MM.1S (cell line): ENCODE results near the gene TCEAL1.
"Not testable (repeated sequence)": the region's sequence is repeated elsewhere in the genome, so short reads cannot be mapped to it uniquely, and the experiment has no call there.

ENCODE experiments used
- DNase-seq: peaks from one replicate; pipeline ENCODE4 v3.0.0-alpha.2; 2015
- H2AFZ ChIP-seq: fragments of 300-600 bp; sonication (generic); 2 replicates; pipeline ENCODE4 v1.6.0; 2016; ENCODE audit warnings: antibody characterized with exemption, low read length
- H3F3A ChIP-seq: fragments of 300-600 bp; sonication (generic); 2 replicates; pipeline ENCODE4 v1.6.1; 2016; ENCODE audit warnings: mild to moderate bottlenecking, antibody characterized with exemption, low read length, moderate library complexity, mixed read lengths; ENCODE audit not compliant: insufficient read depth
- H3K27ac ChIP-seq: fragments of 300-600 bp; sonication (generic); 2 replicates; pipeline ENCODE4 v1.5.1; 2016; ENCODE audit warnings: mild to moderate bottlenecking, low read length
- H3K27me3 ChIP-seq: fragments of 300-600 bp; sonication (generic); replicated peaks from 2 replicates; pipeline ENCODE4 v1.6.0; 2016; ENCODE audit warnings: low read length; ENCODE audit not compliant: insufficient read depth
- H3K36me3 ChIP-seq: fragments of 300-600 bp; sonication (generic); replicated peaks from 2 replicates; pipeline ENCODE4 v1.6.1; 2016; ENCODE audit warnings: mild to moderate bottlenecking, low read length, mixed read lengths; ENCODE audit not compliant: insufficient read depth
- H3K4me1 ChIP-seq: fragments of 300-600 bp; sonication (generic); 2 replicates; pipeline ENCODE4 v1.6.1; 2016; ENCODE audit warnings: low read length, mixed read lengths
- H3K4me2 ChIP-seq: fragments of 300-600 bp; sonication (generic); 2 replicates; pipeline ENCODE4 v1.6.0; 2016; ENCODE audit warnings: low read depth, low read length
- H3K4me3 ChIP-seq: fragments of 300-600 bp; sonication (generic); 2 replicates; pipeline ENCODE4 v1.5.1; 2016; ENCODE audit warnings: low read length, mixed read lengths
- H3K79me2 ChIP-seq: fragments of 300-600 bp; sonication (generic); 2 replicates; pipeline ENCODE4 v1.6.1; 2016; ENCODE audit warnings: mixed run types, low read length, mixed read lengths
- H3K9ac ChIP-seq: fragments of 300-600 bp; sonication (generic); 2 replicates; pipeline ENCODE4 v1.6.1; 2016; ENCODE audit warnings: low read length, mixed read lengths
- H3K9me2 ChIP-seq: fragments of 300-600 bp; sonication (generic); replicated peaks from 2 replicates; pipeline ENCODE4 v1.6.1; 2016; ENCODE audit warnings: mild to moderate bottlenecking, low read length, mixed read lengths; ENCODE audit not compliant: insufficient read depth
- H3K9me3 ChIP-seq: fragments of 300-600 bp; sonication (generic); replicated peaks from 2 replicates; pipeline ENCODE4 v1.6.1; 2016; ENCODE audit warnings: mild to moderate bottlenecking, low read length, mixed read lengths; ENCODE audit not compliant: insufficient read depth
- H4K20me1 ChIP-seq: fragments of 300-600 bp; sonication (generic); 2 replicates; pipeline ENCODE4 v1.6.1; 2016; ENCODE audit warnings: mild to moderate bottlenecking, low read length, moderate library complexity, mixed read lengths; ENCODE audit not compliant: insufficient read depth
- CTCF ChIP-seq: fragments of 300-600 bp; sonication (generic); IDR thresholded peaks from 2 replicates; pipeline ENCODE4 v1.5.1; 2016; ENCODE audit warnings: antibody characterized with exemption, low read length, mixed read lengths
- EZH2 ChIP-seq: fragments of 300-600 bp; sonication (generic); optimal IDR thresholded peaks from 2 replicates; pipeline ENCODE3; 2017; ENCODE audit warnings: low read depth, mild to moderate bottlenecking, antibody characterized with exemption, low read length, mixed read lengths
- EZH2phosphoT487 ChIP-seq: fragments of 300-600 bp; sonication (generic); IDR thresholded peaks from 2 replicates; pipeline ENCODE4 v1.6.1; 2018; ENCODE audit warnings: antibody characterized with exemption, low read length

The TCEAL1 gene

GRCh38 chrX:103635436-103635835, 6.7 kb downstream of the TCEAL1 start:
- H3K9ac ChIP-seq, result no peak overlapping the region
- no peaks in the 10 kb centered on the region for H3K36me3 ChIP-seq
- H3K27me3 ChIP-seq, result no peaks in the 10 kb centered on the region
- TF ChIP-seq EZH2, result no peak
- TF ChIP-seq EZH2phosphoT487, result no peak
- no peak for TF ChIP-seq CTCF
- no peaks in the 10 kb centered on the region for H3F3A ChIP-seq
- H3K27ac ChIP-seq, result no peak overlapping the region
- H2AFZ ChIP-seq, result no peak overlapping the region
- H3K4me2 ChIP-seq, result no peak overlapping the region
- no peaks in the 10 kb centered on the region for H4K20me1 ChIP-seq
- H3K4me1 ChIP-seq, result no peaks in the 10 kb centered on the region
- H3K9me3 ChIP-seq, result no peaks in the 10 kb centered on the region
- H3K9me2 ChIP-seq, result no peaks in the 10 kb centered on the region
- no peak overlapping the region for H3K4me3 ChIP-seq
- no peaks in the 10 kb centered on the region for H3K79me2 ChIP-seq
- DNase-seq, result no peak

GRCh38 chrX:103637604-103638338, 9.0 kb downstream of the TCEAL1 start:
- Histone ChIP-seq H3K9me2 (no peaks in the 10 kb centered on the region), H3K79me2 (no peaks in the 10 kb centered on the region), H3F3A (no peaks in the 10 kb centered on the region), H4K20me1 (no peaks in the 10 kb centered on the region), H3K27ac (no peak overlapping the region), H2AFZ (no peak overlapping the region), H3K9ac (no peak overlapping the region), H3K9me3 (no peaks in the 10 kb centered on the region), H3K4me3 (no peak overlapping the region), H3K4me1 (no peaks in the 10 kb centered on the region), H3K4me2 (no peak overlapping the region), H3K36me3 (no peaks in the 10 kb centered on the region), H3K27me3 (no peaks in the 10 kb centered on the region)
- TF ChIP-seq EZH2 (no peak), CTCF (no peak), EZH2phosphoT487 (no peak)
- no peak for DNase-seq

GRCh38 chrX:103638479-103639346, 9.9 kb downstream of the TCEAL1 start:
- not testable (repeated sequence) for H3K4me3 ChIP-seq, H4K20me1 ChIP-seq, H3K36me3 ChIP-seq, H3K79me2 ChIP-seq, H3K9me3 ChIP-seq, H2AFZ ChIP-seq, H3K4me2 ChIP-seq, H3K27ac ChIP-seq, H3K9ac ChIP-seq, H3K27me3 ChIP-seq, H3K4me1 ChIP-seq, H3F3A ChIP-seq, DNase-seq, H3K9me2 ChIP-seq
